SK-N-MC (cell line): ENCODE results near the gene DNAJC11.

Source experiments
- EZH2 ChIP-seq: fragments of 200-600 bp; sonication (generic); IDR thresholded peaks from one replicate; pipeline ENCODE4 v1.6.1; 2017; ENCODE audit warnings: antibody characterized with exemption
- FOXP2 ChIP-seq: optimal IDR thresholded peaks from 2 replicates; pipeline ENCODE3; 2011; ENCODE audit warnings: mild to moderate bottlenecking, moderate library complexity; ENCODE audit not compliant: insufficient read depth; ENCODE audit errors: extremely low read length, control extremely low read depth
- POLR2AphosphoS5 ChIP-seq: IDR thresholded peaks from 2 replicates; pipeline ENCODE4 v1.6.1; 2012; ENCODE audit warnings: mild to moderate bottlenecking, low read depth, low read length, borderline replicate concordance

DNA sequence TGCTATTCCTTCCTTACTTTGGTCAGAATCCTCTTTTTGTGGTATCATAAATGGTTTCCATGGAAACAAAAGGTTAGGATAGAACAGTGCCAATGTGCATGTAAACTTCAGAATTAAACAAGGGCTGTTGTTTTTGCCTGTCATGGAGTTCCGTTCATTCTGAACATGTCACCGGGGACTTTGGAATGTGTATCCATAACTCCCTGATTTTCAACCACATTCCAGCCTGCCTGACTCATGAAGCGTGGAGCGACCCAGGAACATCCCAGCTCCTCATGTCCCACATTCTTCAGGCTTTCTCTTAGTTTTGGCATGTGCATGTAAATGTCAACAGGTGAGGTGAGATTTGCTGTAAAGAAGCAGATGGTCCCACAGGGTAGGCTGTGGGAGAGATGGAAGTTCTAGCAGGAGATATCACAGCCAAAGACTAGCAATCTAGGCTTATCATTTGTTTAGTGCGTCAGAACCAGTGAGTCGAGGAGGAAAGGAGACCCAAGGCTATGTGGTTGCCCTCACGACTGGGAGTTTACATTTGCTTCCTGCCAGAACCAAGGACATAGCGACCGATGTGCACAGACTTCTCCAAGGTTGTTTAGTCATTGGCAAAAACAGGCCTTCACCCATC, 23.0 kb upstream of the DNAJC11 start:
- no peak for TF ChIP-seq POLR2AphosphoS5
- no peak for TF ChIP-seq EZH2
- no peak for TF ChIP-seq FOXP2
